GM18526 (cell line): ENCODE data around the gene ANKRD11.

ENCODE experiments used
- POLR2A ChIP-seq: IDR thresholded peaks from 3 replicates; pipeline ENCODE4 v1.6.1; 2011; ENCODE audit not compliant: insufficient read length; ENCODE audit errors: extremely low read depth

Gene ANKRD11

GRCh38 chr16:89491974-89492687 lies 1.8 kb upstream of the ANKRD11 start:
- no peak for TF ChIP-seq POLR2A

- TF ChIP-seq POLR2A, result no peak
Measured at GRCh38 chr16:89491238-89491869, 993 bp upstream of the ANKRD11 start.

GRCh38 chr16:89489898-89490438 lies 393 bp downstream of the ANKRD11 start:
- no peak for TF ChIP-seq POLR2A

GRCh38 chr16:89489040-89489897 lies 1.1 kb downstream of the ANKRD11 start:
- peak; percentile 36 for TF ChIP-seq POLR2A

GRCh38 chr16:89485701-89486246 lies 4.6 kb downstream of the ANKRD11 start:
- no peak for TF ChIP-seq POLR2A

GRCh38 chr16:89484923-89485679 lies 5.3 kb downstream of the ANKRD11 start:
- no peak for TF ChIP-seq POLR2A

GRCh38 chr16:89484041-89484501 lies 6.3 kb downstream of the ANKRD11 start:
- no peak for TF ChIP-seq POLR2A

- no peak for TF ChIP-seq POLR2A
Measured at GRCh38 chr16:89482817-89483205, 7.5 kb downstream of the ANKRD11 start.

GRCh38 chr16:89482150-89482816 lies 8.1 kb downstream of the ANKRD11 start:
- TF ChIP-seq POLR2A, result no peak

GRCh38 chr16:89481356-89481955 lies 8.9 kb downstream of the ANKRD11 start:
- no peak for TF ChIP-seq POLR2A

- TF ChIP-seq POLR2A, result no peak
Measured at GRCh38 chr16:89478576-89479221, 11.7 kb downstream of the ANKRD11 start.

- TF ChIP-seq POLR2A, result no peak
Measured at GRCh38 chr16:89476811-89477261, 13.5 kb downstream of the ANKRD11 start.

GRCh38 chr16:89476379-89476778 lies 14.0 kb downstream of the ANKRD11 start:
- TF ChIP-seq POLR2A, result no peak
